Right renal cortex interstitium (tissue), 3 donors: ENCODE measurements around the gene PRKCH. TPM values are rescaled to one million over a fixed set of nuclear protein-coding genes. Genes with fewer than 3 reads are reported as not detected.

Experiments
- DNase-seq, 3 donors: peaks; one replicate each; pipeline ENCODE4 v3.0.0-alpha.2; 2013; ENCODE audit warnings: low read depth in 3 of 3, low spot score in 2 of 3
- polyA plus RNA-seq, 3 donors: library from polyadenylated mRNA; unstranded; fragments of 120-200 nt; gene quantifications; one replicate each; pipeline ENCODE4 v1.2.1, GENCODE V29; 2013; ENCODE audit not compliant: insufficient read length in 3 of 3

PRKCH gene
- polyA plus RNA-seq, 3 donors, result 17.5 to 20.1 (median 18.1) TPM

DNA sequence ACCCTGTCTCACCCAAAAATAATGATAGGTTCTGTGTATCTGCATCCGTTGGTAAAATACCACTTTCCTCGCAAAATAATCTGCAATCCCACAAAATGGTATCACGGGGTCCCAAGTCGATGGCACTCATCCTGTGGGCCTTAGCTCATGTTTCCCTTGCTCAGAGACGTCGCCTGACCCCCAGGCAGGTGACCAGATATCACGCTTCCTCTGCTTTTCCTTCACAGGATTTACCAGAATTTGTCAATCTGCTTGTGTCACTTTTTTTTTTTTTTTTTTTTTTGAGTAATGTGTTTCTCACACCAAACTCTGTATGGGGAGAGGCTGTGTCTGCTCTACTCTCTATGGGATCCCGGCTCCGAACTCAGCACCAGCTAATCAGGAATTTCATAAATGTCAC, 162.7 kb downstream of the PRKCH start:
- DNase-seq, result no peak

- no peak for DNase-seq
These were observed 163.6 kb downstream of the PRKCH start for GRCh38 chr14:61484826-61485584.

- DNase-seq, result no peak
These were observed 164.3 kb downstream of the PRKCH start for GRCh38 chr14:61485661-61486060.

- no peak for DNase-seq
These were observed 165.6 kb downstream of the PRKCH start for GRCh38 chr14:61486930-61487495.

DNA sequence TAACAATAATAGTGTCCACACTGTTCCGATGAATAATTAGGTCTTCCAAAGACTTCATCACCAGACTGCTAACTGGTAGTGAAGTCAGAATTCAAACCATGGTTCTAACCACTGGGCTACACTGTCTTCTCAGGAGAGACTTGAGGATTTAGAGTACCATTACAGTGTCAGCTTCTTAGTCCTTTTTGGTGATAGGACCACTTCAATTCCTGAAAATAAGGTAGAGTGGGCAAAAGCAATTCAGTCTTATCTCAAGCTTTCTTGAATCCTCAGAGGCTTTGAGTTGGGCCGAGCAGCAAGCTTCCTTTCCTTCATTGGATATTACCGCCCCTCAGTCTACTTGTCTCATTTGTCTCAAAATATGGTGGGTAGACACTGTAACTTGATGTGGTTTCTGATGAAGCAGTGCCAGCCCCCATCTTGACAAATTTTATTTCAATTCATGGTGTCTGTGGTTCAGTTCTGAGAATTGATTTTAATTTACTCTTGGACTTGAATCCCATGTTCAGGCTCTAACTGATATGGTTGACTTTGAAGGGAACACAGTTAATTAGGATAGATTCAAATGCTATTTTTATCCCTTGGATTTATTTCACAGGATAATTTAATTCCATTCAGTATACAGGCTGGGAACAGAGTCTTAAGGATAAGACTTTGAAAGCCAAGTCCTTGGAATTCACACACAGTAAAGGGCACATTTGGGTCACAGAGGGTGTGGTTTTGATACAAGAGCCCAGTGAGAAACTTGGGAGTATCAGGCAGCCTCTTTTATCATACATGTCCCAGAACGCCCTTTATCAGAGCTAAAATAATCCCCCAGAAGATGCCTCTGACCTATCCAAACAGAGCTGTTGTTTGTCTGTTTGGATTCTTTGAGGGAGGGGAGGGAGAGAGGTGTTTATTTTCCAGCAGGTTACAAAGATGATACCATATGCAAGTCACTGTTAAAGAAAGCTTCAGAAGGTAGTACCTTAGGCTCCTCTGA, 167.3 kb downstream of the PRKCH start:
- DNase-seq, result no peak

- no peak for DNase-seq
These were observed 168.1 kb downstream of the PRKCH start for GRCh38 chr14:61489512-61489911.

DNA sequence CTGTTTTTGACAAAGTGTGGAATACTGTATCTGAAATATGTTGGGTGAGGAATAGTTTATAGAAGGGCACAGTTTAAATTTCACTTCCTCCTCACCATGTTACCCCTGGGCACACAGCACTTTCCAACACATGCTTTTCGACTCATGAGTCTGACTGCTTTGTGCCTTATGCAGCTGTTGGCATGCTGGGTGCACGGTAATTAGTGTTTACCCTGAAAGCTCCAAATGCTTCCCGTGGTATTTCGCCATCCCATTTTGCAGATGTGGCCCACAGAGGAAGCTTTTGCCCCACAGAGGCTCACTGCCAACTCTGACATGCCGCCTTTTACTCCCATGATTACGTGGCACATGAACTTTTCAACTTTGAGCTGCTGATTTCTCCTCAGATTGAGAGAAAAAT, 168.6 kb downstream of the PRKCH start:
- DNase-seq, result no peak

DNA sequence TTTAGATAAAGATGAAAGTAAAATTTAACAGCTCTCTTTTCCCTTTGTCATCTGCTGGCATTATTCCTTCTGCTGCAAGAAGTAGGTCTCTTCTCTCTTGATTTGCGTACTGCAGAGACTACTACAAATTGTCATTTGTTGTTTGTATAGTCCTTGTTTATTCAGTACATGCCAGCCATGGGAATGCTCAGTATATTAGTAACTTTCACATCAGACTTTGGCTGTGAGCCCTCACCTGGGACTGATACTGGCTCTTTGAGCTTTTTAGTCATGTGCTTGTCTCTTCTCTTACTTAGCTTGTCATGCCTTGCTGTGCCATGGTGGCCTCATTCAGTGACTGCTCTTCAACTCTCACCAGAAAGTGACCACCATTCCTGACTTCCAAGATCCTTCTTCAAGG, 169.8 kb downstream of the PRKCH start:
- no peak for DNase-seq

GRCh38 chr14:61491876-61492434, 170.6 kb downstream of the PRKCH start:
- DNase-seq, result no peak

- DNase-seq, result no peak
These were observed 171.1 kb downstream of the PRKCH start for GRCh38 chr14:61492474-61492873.

- DNase-seq, result no peak
These were observed 171.9 kb downstream of the PRKCH start for GRCh38 chr14:61493239-61493638.

DNA sequence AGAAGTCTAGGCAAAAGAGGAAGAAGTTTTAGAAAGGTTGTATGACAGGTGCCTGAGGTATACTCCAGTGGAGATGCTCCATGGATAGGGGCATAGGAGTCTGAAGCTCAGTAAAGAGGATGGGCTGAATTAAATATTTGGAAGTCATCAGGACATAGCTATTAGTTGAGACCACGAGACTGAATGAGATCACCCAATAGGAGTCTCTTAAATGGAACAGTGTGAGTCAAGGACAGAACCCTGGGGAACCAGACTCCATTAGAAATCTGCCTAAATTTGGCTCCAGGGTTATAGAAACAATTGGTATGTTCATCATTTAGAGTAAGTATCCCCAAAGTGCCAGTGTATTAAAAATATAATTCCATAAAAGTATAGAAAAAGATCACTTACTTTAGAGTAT, 172.6 kb downstream of the PRKCH start:
- no peak for DNase-seq

DNA sequence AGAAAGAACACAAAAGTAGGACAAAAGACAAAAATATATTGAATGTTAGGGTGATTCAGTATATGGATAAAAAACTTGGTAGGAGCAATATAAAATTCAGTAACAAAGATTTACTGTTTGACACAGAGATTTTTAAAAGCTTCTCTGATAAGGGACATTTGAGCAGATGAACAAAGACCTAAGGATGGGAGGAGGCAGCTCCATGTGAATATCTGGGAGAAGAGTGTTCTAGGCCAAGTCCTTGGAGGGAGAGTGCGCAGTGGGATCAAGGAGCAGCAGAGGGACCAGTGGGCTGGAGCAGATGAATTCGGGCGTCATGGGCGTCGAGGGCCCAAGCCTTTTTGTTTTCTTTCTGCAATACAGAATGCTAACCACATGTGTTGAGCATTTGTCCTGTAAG, 174.4 kb downstream of the PRKCH start:
- no peak for DNase-seq

DNA sequence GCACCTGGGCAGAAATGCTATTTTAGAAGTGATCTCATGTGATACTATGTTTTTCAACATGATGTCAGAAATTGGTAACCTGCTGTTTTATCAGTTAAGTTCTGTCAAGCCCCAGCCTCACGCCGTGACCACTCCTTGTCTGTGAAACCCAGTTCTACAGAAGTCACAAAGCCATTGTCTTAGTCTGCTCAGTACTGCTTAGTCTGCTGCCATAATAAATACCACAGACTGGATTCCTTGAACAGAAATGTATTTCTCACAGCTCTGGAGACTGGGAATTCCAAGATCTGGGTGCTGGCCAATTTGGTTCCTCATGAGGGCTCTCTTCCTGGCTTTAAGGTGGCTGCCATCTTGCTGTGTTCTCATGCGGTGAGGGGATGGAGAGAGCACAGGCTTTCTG, 176.9 kb downstream of the PRKCH start:
- no peak for DNase-seq

GRCh38 chr14:61498811-61499210, 177.4 kb downstream of the PRKCH start:
- no peak for DNase-seq

- DNase-seq, result no peak
These were observed 178.6 kb downstream of the PRKCH start for GRCh38 chr14:61499991-61500390.

- DNase-seq, result no peak
These were observed 180.5 kb downstream of the PRKCH start for GRCh38 chr14:61501714-61502458.

GRCh38 chr14:61502459-61503093, 181.2 kb downstream of the PRKCH start:
- DNase-seq, result no peak

GRCh38 chr14:61503167-61503801, 181.9 kb downstream of the PRKCH start:
- no peak for DNase-seq
